GM23338 (cell line): Measurements from ENCODE around the gene DECR2. TPM values are rescaled to one million over a fixed set of nuclear protein-coding genes. Genes with fewer than 3 reads are reported as not detected.

Experiments used
- ATAC-seq: fragments of 200-7000 bp; cut with Tn5 transposase; 3 replicates; pipeline ENCODE4 v1.9.1; 2020
- DNase-seq: peaks from one replicate; pipeline ENCODE4 v3.0.0-alpha.2; 2015; ENCODE audit warnings: low spot score
- H2AFZ ChIP-seq: fragments of 200-600 bp; sonication (generic); 2 replicates; pipeline ENCODE4 v1.8.0; 2016; ENCODE audit warnings: antibody characterized with exemption, mild to moderate bottlenecking, moderate library complexity
- H3F3A ChIP-seq: fragments of 200-600 bp; sonication (generic); replicated peaks from 2 replicates; pipeline ENCODE4 v1.8.0; 2017; ENCODE audit warnings: antibody characterized with exemption, mixed run types, low read depth
- H3K27ac ChIP-seq: fragments of 200-600 bp; sonication (generic); 2 replicates; pipeline ENCODE4 v1.6.1; 2016; ENCODE audit warnings: low read depth
- H3K27me3 ChIP-seq: fragments of 200-600 bp; sonication (generic); 2 replicates; pipeline ENCODE4 v1.8.0; 2016; ENCODE audit warnings: mild to moderate bottlenecking, mixed run types, moderate library complexity; ENCODE audit not compliant: insufficient read depth
- H3K36me3 ChIP-seq: fragments of 200-600 bp; sonication (generic); 2 replicates; pipeline ENCODE4 v1.8.0; 2016; ENCODE audit warnings: mild to moderate bottlenecking; ENCODE audit not compliant: insufficient read depth
- H3K4me1 ChIP-seq: fragments of 200-600 bp; sonication (generic); 2 replicates; pipeline ENCODE4 v1.8.0; 2016; ENCODE audit warnings: mild to moderate bottlenecking, moderate library complexity; ENCODE audit not compliant: insufficient read depth
- H3K4me2 ChIP-seq: fragments of 200-600 bp; sonication (generic); 2 replicates; pipeline ENCODE4 v1.7.1; 2017; ENCODE audit warnings: mixed run types
- H3K4me3 ChIP-seq: fragments of 200-600 bp; sonication (generic); 2 replicates; pipeline ENCODE4 v1.6.1; 2016; ENCODE audit warnings: mixed run types
- H3K79me2 ChIP-seq: fragments of 200-600 bp; sonication (generic); replicated peaks from 2 replicates; pipeline ENCODE4 v1.8.0; 2017; ENCODE audit warnings: mild to moderate bottlenecking; ENCODE audit not compliant: insufficient read depth
- H3K9me2 ChIP-seq: fragments of 200-600 bp; sonication (generic); 2 replicates; pipeline ENCODE4 v1.8.0; 2017; ENCODE audit not compliant: insufficient read depth
- H4K20me1 ChIP-seq: fragments of 200-600 bp; sonication (generic); replicated peaks from 2 replicates; pipeline ENCODE4 v1.8.0; 2017; ENCODE audit warnings: mild to moderate bottlenecking; ENCODE audit not compliant: insufficient read depth
- H3K27ac Mint-ChIP-seq: 2 replicates; pipeline ENCODE4 v1.8.0; 2020; ENCODE audit warnings: inconsistent platforms, mild to moderate bottlenecking, moderate library complexity, mixed read lengths
- H3K27me3 Mint-ChIP-seq: 3 replicates; pipeline ENCODE4 v1.8.0; 2022; ENCODE audit warnings: low read depth, mild to moderate bottlenecking, moderate library complexity, mixed read lengths, inconsistent platforms; ENCODE audit not compliant: insufficient read depth, poor library complexity
- H3K36me3 Mint-ChIP-seq: 3 replicates; pipeline ENCODE4 v1.8.0; 2021; ENCODE audit warnings: low read depth, mild to moderate bottlenecking, inconsistent platforms, moderate library complexity, mixed read lengths
- H3K4me1 Mint-ChIP-seq: 3 replicates; pipeline ENCODE4 v1.8.0; 2020; ENCODE audit warnings: mild to moderate bottlenecking, inconsistent platforms, mixed read lengths
- H3K4me3 Mint-ChIP-seq: 3 replicates; pipeline ENCODE4 v1.8.0; 2021; ENCODE audit warnings: moderate library complexity, mild to moderate bottlenecking, inconsistent platforms, mixed read lengths
- H3K9me3 Mint-ChIP-seq: 3 replicates; pipeline ENCODE4 v1.8.0; 2020; ENCODE audit warnings: moderate library complexity, mild to moderate bottlenecking, inconsistent platforms, mixed read lengths
- CREB1 ChIP-seq: fragments of 250-450 bp; sonication (Bioruptor Pico); IDR thresholded peaks from 2 replicates; pipeline ENCODE4 v1.5.0; 2020; ENCODE audit warnings: low read depth, mild to moderate bottlenecking, moderate library complexity
- ETS1 ChIP-seq: IDR thresholded peaks from 2 replicates; pipeline ENCODE4 v1.6.1; 2016; ENCODE audit warnings: antibody characterized with exemption
- EZH2 ChIP-seq: fragments of 200-600 bp; sonication (generic); IDR thresholded peaks from one replicate; pipeline ENCODE4 v1.8.0; 2017; ENCODE audit warnings: antibody characterized with exemption, mild to moderate bottlenecking, low read depth; ENCODE audit not compliant: unreplicated experiment
- EZH2phosphoT487 ChIP-seq: fragments of 200-600 bp; sonication (generic); IDR thresholded peaks from one replicate; pipeline ENCODE4 v1.8.1; 2018; ENCODE audit warnings: antibody characterized with exemption; ENCODE audit not compliant: unreplicated experiment
- JUNB ChIP-seq: IDR thresholded peaks from one replicate; pipeline ENCODE4 v1.6.1; 2016; ENCODE audit warnings: antibody characterized with exemption; ENCODE audit not compliant: unreplicated experiment
- NANOG ChIP-seq: IDR thresholded peaks from 2 replicates; pipeline ENCODE4 v1.6.1; 2016; ENCODE audit warnings: antibody characterized with exemption, borderline replicate concordance
- POLR2AphosphoS5 ChIP-seq: IDR thresholded peaks from 2 replicates; pipeline ENCODE4 v1.6.1; 2016; ENCODE audit warnings: antibody characterized with exemption, low read depth
- REST ChIP-seq: IDR thresholded peaks from one replicate; pipeline ENCODE4 v1.6.1; 2018; ENCODE audit warnings: antibody characterized with exemption; ENCODE audit not compliant: unreplicated experiment
- STAT1 ChIP-seq: IDR thresholded peaks from one replicate; pipeline ENCODE4 v1.6.1; 2016; ENCODE audit warnings: antibody characterized with exemption; ENCODE audit not compliant: unreplicated experiment
- ZNF114 ChIP-seq: fragments of 250-450 bp; sonication (Bioruptor Pico); IDR thresholded peaks from 2 replicates; pipeline ENCODE4 v1.5.0; 2020; ENCODE audit warnings: mild to moderate bottlenecking, moderate library complexity
- ZNF331 ChIP-seq: fragments of 250-450 bp; sonication (Bioruptor Pico); IDR thresholded peaks from 2 replicates; pipeline ENCODE4 v1.5.0; 2020; ENCODE audit warnings: low read depth, mild to moderate bottlenecking, moderate library complexity
- polyA plus RNA-seq: library from polyadenylated mRNA; unstranded; fragments of >200 nt; fragmentation: Nextera tagmentation; extraction: Ambion mirVana; gene quantifications from 2 replicates; pipeline ENCODE4 v1.2.1, GENCODE V29; 2016
- total RNA-seq: library from RNA; depleted of rRNA; stranded (reverse); fragments of >200 nt; shearing (Covaris generic); gene quantifications from 2 replicates; pipeline ENCODE4 v1.2.3, GENCODE V29; 2014
- TF ChIP-seq, protein P1 (sequence below), 2 experiments: fragments of 200-600 bp in 1 of 2; sonication (generic) in 1 of 2; conservative IDR thresholded peaks; 2 replicates each; pipeline versions ENCODE4 v1.5.1 to v1.6.1; 2016 to 2017; ENCODE audit warnings: antibody characterized with exemption in 2 of 2, low read depth in 2 of 2, mild to moderate bottlenecking in 2 of 2, moderate library complexity in 1 of 2

DECR2 gene
- total and polyA plus RNA-seq, 2 experiments from 2014 or later = 20.3 to 26.9 TPM

GRCh38 chr16:427250-427649 lies 25.6 kb downstream of the DECR2 start:
- Mint-ChIP-seq H3K27ac (no peak overlapping the region), H3K36me3 (peaks cover 9% of the 10 kb centered on the region), H3K4me3 (peak overlapping the region; percentile 77), H3K27me3 (peaks cover 42% of the 10 kb centered on the region), H3K9me3 (0 out of 3 replicates have a peak, but pooled peaks cover 4% of the 10 kb centered on the region), H3K4me1 (peaks cover 11% of the 10 kb centered on the region)
- Histone ChIP-seq H3K4me1 (peaks cover 8% of the 10 kb centered on the region), H3K4me2 (peak overlapping the region; percentile 92), H3F3A (peaks cover 9% of the 10 kb centered on the region; the same call in 1 of the 2 replicates), H3K79me2 (peaks cover 53% of the 10 kb centered on the region), H3K36me3 (no peaks in the 10 kb centered on the region), H4K20me1 (peaks cover 19% of the 10 kb centered on the region), H3K9me2 (no peaks in the 10 kb centered on the region), H3K27me3 (peaks cover 43% of the 10 kb centered on the region), H3K4me3 (peak overlapping the region; percentile 83), H2AFZ (no peak overlapping the region), H3K27ac (no peak overlapping the region)
- TF ChIP-seq ZNF114 (CRISPR knock-in tag) = no peak
- no peak for TF ChIP-seq EZH2phosphoT487
- TF ChIP-seq STAT1 = no peak
- TF ChIP-seq CREB1 (CRISPR knock-in tag) = no peak
- no peak for TF ChIP-seq POLR2AphosphoS5
- no peak for TF ChIP-seq ETS1
- TF ChIP-seq NANOG = no peak
- no peak for TF ChIP-seq JUNB
- TF ChIP-seq, protein P1, sequence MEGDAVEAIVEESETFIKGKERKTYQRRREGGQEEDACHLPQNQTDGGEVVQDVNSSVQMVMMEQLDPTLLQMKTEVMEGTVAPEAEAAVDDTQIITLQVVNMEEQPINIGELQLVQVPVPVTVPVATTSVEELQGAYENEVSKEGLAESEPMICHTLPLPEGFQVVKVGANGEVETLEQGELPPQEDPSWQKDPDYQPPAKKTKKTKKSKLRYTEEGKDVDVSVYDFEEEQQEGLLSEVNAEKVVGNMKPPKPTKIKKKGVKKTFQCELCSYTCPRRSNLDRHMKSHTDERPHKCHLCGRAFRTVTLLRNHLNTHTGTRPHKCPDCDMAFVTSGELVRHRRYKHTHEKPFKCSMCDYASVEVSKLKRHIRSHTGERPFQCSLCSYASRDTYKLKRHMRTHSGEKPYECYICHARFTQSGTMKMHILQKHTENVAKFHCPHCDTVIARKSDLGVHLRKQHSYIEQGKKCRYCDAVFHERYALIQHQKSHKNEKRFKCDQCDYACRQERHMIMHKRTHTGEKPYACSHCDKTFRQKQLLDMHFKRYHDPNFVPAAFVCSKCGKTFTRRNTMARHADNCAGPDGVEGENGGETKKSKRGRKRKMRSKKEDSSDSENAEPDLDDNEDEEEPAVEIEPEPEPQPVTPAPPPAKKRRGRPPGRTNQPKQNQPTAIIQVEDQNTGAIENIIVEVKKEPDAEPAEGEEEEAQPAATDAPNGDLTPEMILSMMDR (conservative IDR thresholded peaks at IDR 0.05; ENCODE audit: low read depth in 2 of 2) = no peak
- no peak for TF ChIP-seq REST
- TF ChIP-seq EZH2 = no peak
- no peak for TF ChIP-seq ZNF331
- DNase-seq (no peak), ATAC-seq (no peak)
